GM19467 (cell line): ENCODE data around the gene G6PD.

Experiments
- ATAC-seq: cut with Tn5 transposase; IDR thresholded peaks from one replicate; pipeline ENCODE4 v1.9.1; 2021; ENCODE audit warnings: mild to moderate bottlenecking, moderate library complexity; ENCODE audit not compliant: unreplicated experiment

Gene G6PD

DNA sequence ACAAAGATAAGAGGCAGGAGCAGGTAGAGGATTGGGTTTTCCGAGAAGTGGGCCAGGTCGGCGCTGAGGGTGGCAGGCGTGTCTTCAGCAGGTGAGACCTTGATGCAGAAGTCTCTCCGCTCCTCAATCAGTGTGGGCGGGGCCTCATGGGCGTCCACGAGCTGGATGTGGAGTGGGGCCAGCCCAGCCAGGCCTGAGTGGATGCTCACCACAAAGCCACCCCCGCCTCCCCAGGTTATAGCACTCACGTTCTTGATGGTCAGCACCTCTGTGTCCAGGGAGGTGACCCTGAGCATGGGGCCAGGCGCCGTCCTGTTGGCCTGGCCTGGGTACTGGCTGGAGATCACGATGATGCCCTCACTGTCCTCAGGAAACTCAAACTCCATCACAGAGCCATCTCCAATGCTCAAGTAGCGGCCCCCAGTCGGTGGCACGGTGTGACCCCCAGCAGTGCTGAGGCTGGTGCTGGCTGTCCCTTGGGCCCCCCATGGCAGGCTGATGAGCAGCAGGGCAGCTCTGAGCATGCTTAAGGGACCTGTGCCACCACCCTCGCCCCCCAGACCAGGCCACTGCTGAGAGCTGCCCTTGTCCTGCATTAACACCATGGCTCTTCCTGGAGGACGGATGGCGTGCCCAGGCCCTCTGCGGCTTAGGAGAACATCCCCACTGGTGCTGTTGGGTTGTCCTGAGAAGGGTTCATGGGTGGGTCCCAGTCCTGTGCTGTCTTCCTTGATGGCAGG, 58.1 kb downstream of the G6PD start:
- no peak for ATAC-seq

DNA sequence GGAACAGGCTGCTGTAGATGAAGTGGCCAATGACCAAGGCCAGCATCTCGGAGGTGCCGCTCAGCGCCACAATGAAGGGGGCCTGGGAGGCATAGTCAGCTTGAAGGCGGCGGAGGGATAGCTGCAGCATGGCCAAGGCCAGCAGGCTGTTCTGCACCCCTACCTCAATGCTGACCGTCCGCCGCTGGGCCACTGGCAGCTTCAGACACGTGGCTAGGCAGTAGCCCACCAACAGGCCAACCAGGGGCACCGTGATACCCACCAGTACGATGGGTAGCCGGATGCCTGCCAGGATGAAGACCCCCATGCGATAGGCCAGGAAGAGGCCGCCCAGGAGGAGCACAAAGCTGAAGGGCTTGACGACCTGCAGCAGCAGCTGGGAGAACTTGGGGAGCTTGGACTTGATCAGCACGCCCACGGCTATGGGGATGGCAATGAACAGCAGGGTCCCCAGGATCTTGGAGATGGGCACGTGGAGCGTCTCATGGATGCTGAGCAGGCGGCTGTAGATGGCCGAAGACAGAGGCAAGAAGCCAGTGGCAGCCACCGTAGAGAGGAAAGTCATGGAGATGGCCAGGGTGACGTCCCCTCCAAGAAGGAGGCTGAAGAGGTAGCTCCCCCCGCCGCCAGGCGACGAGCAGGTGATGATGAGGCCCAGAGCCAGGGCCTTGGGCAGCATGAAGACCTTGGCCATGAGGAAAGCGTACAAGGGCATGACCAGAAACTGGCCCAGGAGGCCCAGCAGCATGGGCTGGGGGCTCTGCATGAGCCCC, 58.9 kb downstream of the G6PD start:
- ATAC-seq: no peak

GRCh38 chrX:154486396-154487207, 60.0 kb downstream of the G6PD start, which contains the start of gene UBL4A:
TSS of gene UBL4A (minus strand) at chrX:154486615. CDS start at chrX:154486584, 31 bp downstream.
- no peak for ATAC-seq

- no peak for ATAC-seq
Measured at GRCh38 chrX:154486052-154486395, 60.6 kb downstream of the G6PD start.

DNA sequence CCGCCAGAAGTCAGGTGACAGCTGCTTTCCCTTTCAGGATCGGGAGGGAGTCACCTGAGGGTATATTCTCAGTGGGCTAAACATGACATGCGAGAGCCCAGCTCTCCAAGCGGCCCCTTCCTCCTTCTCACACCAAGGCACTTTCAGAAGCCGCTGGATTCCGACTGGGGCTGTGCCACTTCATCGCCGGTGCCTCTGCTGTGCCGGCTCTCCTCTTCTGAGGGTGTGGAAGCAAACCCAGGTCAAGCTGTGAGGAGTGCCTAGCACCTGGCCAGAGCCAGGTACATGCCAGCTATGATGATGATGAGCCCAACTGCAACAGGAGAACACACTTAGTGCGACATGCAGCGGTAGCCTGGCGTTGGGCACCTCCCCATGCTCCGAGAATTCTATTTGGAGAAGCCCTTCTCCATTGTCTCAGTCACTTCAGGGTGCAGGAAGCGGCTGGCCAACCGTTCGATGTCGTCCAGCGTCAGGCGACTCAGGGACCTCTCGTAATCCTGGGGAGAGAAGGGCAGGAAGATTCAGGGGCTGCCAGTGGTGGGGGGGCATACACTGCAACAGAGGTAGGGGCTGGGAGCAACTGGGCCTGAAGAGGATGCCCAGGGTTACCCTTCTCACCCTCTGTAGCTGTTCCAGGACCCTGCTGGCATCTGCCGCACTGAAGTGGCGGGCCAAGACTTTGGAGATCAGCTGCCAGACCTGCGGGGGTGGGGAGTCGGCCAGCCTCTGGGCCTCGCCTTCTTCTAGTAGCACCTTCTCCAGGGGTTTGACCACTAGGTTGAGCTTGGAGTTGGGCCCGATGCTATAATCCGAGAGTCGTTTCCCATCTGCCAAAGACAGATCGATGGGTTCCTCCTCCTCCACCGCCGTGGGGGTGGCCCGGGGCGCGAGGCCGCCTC, 61.2 kb downstream of the G6PD start:
- ATAC-seq: no peak

DNA sequence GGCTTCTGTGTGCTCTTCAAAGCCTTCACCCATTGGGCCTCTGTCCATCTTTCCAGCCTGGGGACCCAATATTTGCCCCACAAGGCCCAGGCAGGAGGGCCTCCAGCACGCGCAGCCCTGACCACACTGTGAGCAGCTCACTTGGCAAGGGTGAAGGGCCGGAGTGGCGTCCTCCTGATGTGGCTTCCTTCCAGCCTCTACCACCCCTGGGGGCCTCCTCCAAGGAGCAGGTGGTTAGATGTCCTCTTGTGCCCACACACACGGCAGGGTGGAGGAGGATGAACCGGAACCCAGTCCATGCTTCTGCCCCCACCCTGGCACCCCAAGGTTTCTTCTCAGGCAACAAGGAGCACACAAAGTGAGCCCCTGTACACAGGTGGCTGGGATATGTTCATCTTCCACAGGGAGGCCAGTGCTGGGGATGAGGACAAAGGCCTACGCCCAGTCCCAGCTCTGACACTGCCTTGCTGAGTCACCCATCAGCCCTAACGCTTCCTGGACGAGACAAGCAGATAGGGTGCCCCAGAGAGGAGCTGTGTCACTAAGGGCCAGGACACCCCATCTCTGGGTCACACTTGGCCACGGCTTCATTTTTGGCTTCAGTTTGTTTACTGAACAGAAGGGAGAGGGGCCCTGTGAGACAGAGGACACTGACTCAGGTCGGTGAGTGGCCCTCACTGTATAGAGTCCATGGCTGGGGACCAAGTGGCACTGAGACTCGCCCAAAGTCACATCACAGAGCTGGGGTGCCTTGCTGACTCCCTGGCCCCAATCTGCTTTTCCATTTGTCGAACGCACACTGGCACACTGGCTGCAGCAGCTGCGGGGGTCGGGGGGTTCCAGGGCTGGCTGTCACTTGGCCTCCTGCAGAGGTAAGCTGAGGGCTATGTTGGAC, 62.1 kb downstream of the G6PD start:
- no peak for ATAC-seq

DNA sequence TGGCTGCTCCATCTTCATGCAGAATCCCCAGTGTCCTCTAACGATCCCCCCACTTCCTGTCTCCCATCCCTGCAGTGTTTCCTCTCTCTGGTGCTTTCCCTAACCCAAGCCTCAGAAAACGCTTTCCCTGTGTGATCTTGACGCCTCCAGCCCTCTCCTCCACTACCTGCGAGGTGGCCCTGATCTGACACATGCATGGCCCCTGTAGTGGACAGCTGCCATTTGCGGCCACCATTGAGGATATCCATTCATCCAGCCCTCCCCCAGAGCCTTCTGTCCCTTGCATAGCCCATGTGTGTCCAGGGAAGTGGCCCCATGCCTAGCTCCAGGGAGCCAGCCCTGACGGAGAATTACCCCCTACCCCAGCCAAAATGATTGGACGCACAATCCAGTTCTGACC, 63.3 kb downstream of the G6PD start:
- ATAC-seq: no peak

GRCh38 chrX:154482786-154483185, 63.9 kb downstream of the G6PD start:
- ATAC-seq: no peak

- no peak for ATAC-seq
Measured at GRCh38 chrX:154481911-154482601, 64.6 kb downstream of the G6PD start.
